ENCODE data around the gene PFKFB3.
"Not testable (repeated sequence)": the region's sequence is repeated elsewhere in the genome, so short reads cannot be mapped to it uniquely, and the experiment has no call there.

PFKFB3 gene

GRCh38 chr10:6195376-6195775 lies 7.4 kb upstream of the PFKFB3 start:
- no peak overlapping the region for H3K4me3 ChIP-seq (replicated peaks; ENCODE audit: insufficient read depth, low read length)
- no peaks in the 10 kb centered on the region for H3K27me3 ChIP-seq (ENCODE audit: insufficient read depth, poor library complexity, severe bottlenecking)
- no peak for DNase-seq (ENCODE audit: low read depth in 1 of 2, low spot score in 1 of 2)
- H3K27ac ChIP-seq (replicated peaks) = no peak overlapping the region
- TF ChIP-seq SPI1 (IDR thresholded peaks at IDR 0.05; ENCODE audit: borderline replicate concordance, low read depth) = no peak
- TF ChIP-seq GABPA (IDR thresholded peaks at IDR 0.05; ENCODE audit: low read depth) = no peak
- TF ChIP-seq REST (IDR thresholded peaks at IDR 0.05; ENCODE audit: insufficient replicate concordance, low read depth) = no peak
- TF ChIP-seq POLR2AphosphoS5 (IDR thresholded peaks at IDR 0.05; ENCODE audit: low read depth) = no peak
- TF ChIP-seq CTCF (IDR thresholded peaks at IDR 0.05; ENCODE audit: insufficient read depth, low read length) = no peak

GRCh38 chr10:6195846-6196245 lies 6.9 kb upstream of the PFKFB3 start:
- Histone ChIP-seq H3K27ac (replicated peaks) (no peak overlapping the region), H3K4me3 (replicated peaks; ENCODE audit: insufficient read depth, low read length) (no peak overlapping the region), H3K27me3 (ENCODE audit: insufficient read depth, poor library complexity, severe bottlenecking) (no peaks in the 10 kb centered on the region)
- no peak for DNase-seq (ENCODE audit: low read depth in 1 of 2, low spot score in 1 of 2)
- TF ChIP-seq GABPA (IDR thresholded peaks at IDR 0.05; ENCODE audit: low read depth) (no peak), SPI1 (IDR thresholded peaks at IDR 0.05; ENCODE audit: borderline replicate concordance, low read depth) (no peak), REST (IDR thresholded peaks at IDR 0.05; ENCODE audit: insufficient replicate concordance, low read depth) (no peak), POLR2AphosphoS5 (IDR thresholded peaks at IDR 0.05; ENCODE audit: low read depth) (no peak), CTCF (IDR thresholded peaks at IDR 0.05; ENCODE audit: insufficient read depth, low read length) (no peak)

- H3K4me3 ChIP-seq (replicated peaks; ENCODE audit: insufficient read depth, low read length); H3K27me3 ChIP-seq (ENCODE audit: insufficient read depth, poor library complexity, severe bottlenecking); H3K27ac ChIP-seq (replicated peaks); DNase-seq (ENCODE audit: low read depth in 1 of 2, low spot score in 1 of 2): not testable (repeated sequence)
Measured at GRCh38 chr10:6196524-6196923, 6.2 kb upstream of the PFKFB3 start.

- H3K4me3 ChIP-seq (replicated peaks; ENCODE audit: insufficient read depth, low read length) = no peak overlapping the region
- no peak overlapping the region for H3K27ac ChIP-seq (replicated peaks)
- no peak for TF ChIP-seq GABPA (IDR thresholded peaks at IDR 0.05; ENCODE audit: low read depth)
- TF ChIP-seq POLR2AphosphoS5 (IDR thresholded peaks at IDR 0.05; ENCODE audit: low read depth) = no peak
- TF ChIP-seq CTCF (IDR thresholded peaks at IDR 0.05; ENCODE audit: insufficient read depth, low read length) = no peak
- TF ChIP-seq SPI1 (IDR thresholded peaks at IDR 0.05; ENCODE audit: borderline replicate concordance, low read depth) = no peak
- no peak for TF ChIP-seq REST (IDR thresholded peaks at IDR 0.05; ENCODE audit: insufficient replicate concordance, low read depth)
- H3K27me3 ChIP-seq (ENCODE audit: insufficient read depth, poor library complexity, severe bottlenecking) = no peaks in the 10 kb centered on the region
- peak in 1 of 2 experiments; percentile 25 for DNase-seq (ENCODE audit: low read depth in 1 of 2, low spot score in 1 of 2)
Measured at GRCh38 chr10:6197321-6197720, 5.4 kb upstream of the PFKFB3 start.

Data from HL-60 (cell line).